CD4-positive, alpha-beta T cell (primary cell): ENCODE measurements around the gene SELENOS. TPM values are rescaled to one million over a fixed set of nuclear protein-coding genes. Genes with fewer than 3 reads are reported as not detected.

Experiments used
- ATAC-seq: fragments of 200-7000 bp; cut with Tn5 transposase; one replicate; pipeline ENCODE4 v1.10.0; 2022; ENCODE audit warnings: mild to moderate bottlenecking; ENCODE audit not compliant: poor library complexity
- CTCF ChIA-PET: fragments of 350-600 bp; sonication (Branson Sonifier 250); formaldehyde crosslinking; loops from one replicate; lab custom pipeline; 2021; ENCODE audit warnings: antibody characterized with exemption, inconsistent platforms; lab: Charles Lee
- POLR2A ChIA-PET: fragments of 350-600 bp; sonication (Branson Sonifier 250); formaldehyde crosslinking; loops from one replicate; lab custom pipeline; 2021; ENCODE audit warnings: antibody characterized with exemption, inconsistent platforms; lab: Charles Lee
- DNase-seq, 14 experiments: peaks; one replicate each; pipeline ENCODE4 v3.0.0-alpha.2; 2013 to 2020; ENCODE audit warnings: mixed read lengths in 2 of 14
- H3K27ac ChIP-seq, 2 donors: one replicate each; pipeline versions ENCODE4 v1.5.1 to v1.7.0; 2013; ENCODE audit warnings: low read length in 2 of 2, low read depth in 1 of 2, mild to moderate bottlenecking in 1 of 2
- H3K27me3 ChIP-seq, 2 experiments: 1 replicate in 1 of 2; 2 replicates in 1 of 2; pipeline versions ENCODE4 v1.6.1 to v1.7.0; 2013; ENCODE audit warnings: low read length in 2 of 2, control low read depth in 1 of 2, mild to moderate bottlenecking in 1 of 2, moderate library complexity in 1 of 2; ENCODE audit not compliant: insufficient read depth in 2 of 2, control insufficient read depth in 1 of 2
- H3K36me3 ChIP-seq: one replicate; pipeline ENCODE4 v1.6.1; 2013; ENCODE audit warnings: low read length, control low read depth; ENCODE audit not compliant: insufficient read depth
- H3K4me1 ChIP-seq: one replicate; pipeline ENCODE4 v1.6.1; 2013; ENCODE audit warnings: low read length, control low read depth; ENCODE audit not compliant: insufficient read depth
- H3K4me3 ChIP-seq: one replicate; pipeline ENCODE4 v1.5.1; 2013; ENCODE audit warnings: mild to moderate bottlenecking, low read length, moderate library complexity
- H3K9me3 ChIP-seq, 2 experiments: 1 replicate in 1 of 2; 2 replicates in 1 of 2; pipeline versions ENCODE4 v1.6.1 to v1.7.0; 2013; ENCODE audit warnings: low read length in 2 of 2, mild to moderate bottlenecking in 2 of 2, control low read depth in 1 of 2, moderate library complexity in 1 of 2; ENCODE audit not compliant: control insufficient read depth in 1 of 2, insufficient read depth in 1 of 2
- H3K27ac Mint-ChIP-seq: one replicate; pipeline ENCODE4 v1.8.0; 2020; ENCODE audit warnings: mixed read lengths
- H3K27me3 Mint-ChIP-seq: one replicate; pipeline ENCODE4 v1.8.0; 2021; ENCODE audit warnings: mixed read lengths
- H3K36me3 Mint-ChIP-seq: one replicate; pipeline ENCODE4 v1.8.0; 2021; ENCODE audit warnings: low read depth, mixed read lengths
- H3K4me1 Mint-ChIP-seq: one replicate; pipeline ENCODE4 v1.8.0; 2021; ENCODE audit warnings: low read depth, mixed read lengths
- H3K4me3 Mint-ChIP-seq: one replicate; pipeline ENCODE4 v1.8.0; 2020; ENCODE audit warnings: mild to moderate bottlenecking, mixed read lengths
- H3K9me3 Mint-ChIP-seq: one replicate; pipeline ENCODE4 v1.8.0; 2020; ENCODE audit warnings: mixed read lengths
- CTCF ChIP-seq: fragments of 200-600 bp; IDR thresholded peaks from one replicate; pipeline ENCODE4 v1.8.0; 2022; ENCODE audit warnings: antibody characterized with exemption, mild to moderate bottlenecking
- intact Hi-C, 2 experiments: fragments of 100-400 bp; cut with DNase I in 1 of 2; cut with micrococcal nuclease in 1 of 2; formaldehyde crosslinking; loops; one replicate each; pipeline versions ENCODE4 v1.15.1 to v1.9.0; 2023 to 2025; cut with DNase I, micrococcal nuclease
- total RNA-seq, 174 experiments: library from RNA in 2 of 174; stranded (reverse) in 2 of 174; gene quantifications; one replicate each; pipeline ENCODE4 v1.2.3 and lab custom pipeline; 2021 to 2026

SELENOS gene
- total RNA-seq, 2 experiments from 2014 or later, result 41.7 to 48.5 TPM

- peaks cover 6% of the 10 kb centered on the region for H3K36me3 Mint-ChIP-seq
- no peaks in the 10 kb centered on the region for H3K27me3 Mint-ChIP-seq
- H3K36me3 ChIP-seq, result no peaks in the 10 kb centered on the region
- H3K4me3 Mint-ChIP-seq, result peak overlapping the region; percentile 1
- TF ChIP-seq CTCF, result no peak
- no peaks in the 10 kb centered on the region for H3K9me3 Mint-ChIP-seq
- no peak overlapping the region for H3K4me3 ChIP-seq
- ATAC-seq, result no peak
- H3K27ac ChIP-seq, result no peak overlapping the region
- CTCF ChIA-PET, result interaction anchor here (0.8 to 1.8 kb wide), 2 partner anchors 11 to 238 kb away, joined by 3 to 5 read pairs; no protein-coding TSS in a partner anchor
- peak overlapping the region; percentile 19 for H3K27ac Mint-ChIP-seq
- intact Hi-C loops, result no loop called here
- H3K27me3 ChIP-seq, result no peaks in the 10 kb centered on the region
- H3K9me3 ChIP-seq, result no peaks in the 10 kb centered on the region
- POLR2A ChIA-PET, result interaction anchor here (0.5 kb wide), 1 partner anchor 11 kb away, joined by 3 read pairs; no protein-coding TSS in a partner anchor
- H3K4me1 ChIP-seq, result peaks cover 56% of the 10 kb centered on the region
- peaks cover 78% of the 10 kb centered on the region for H3K4me1 Mint-ChIP-seq
- DNase-seq, result no peak
Measured at GRCh38 chr15:101246824-101247745, 30.2 kb downstream of the SELENOS start.

GRCh38 chr15:101246391-101246790, 30.9 kb downstream of the SELENOS start:
- Mint-ChIP-seq H3K36me3 (peaks cover 6% of the 10 kb centered on the region), H3K4me3 (no peak overlapping the region), H3K4me1 (peaks cover 85% of the 10 kb centered on the region), H3K27ac (peak overlapping the region; percentile 19), H3K9me3 (no peaks in the 10 kb centered on the region), H3K27me3 (no peaks in the 10 kb centered on the region)
- ChIA-PET POLR2A (interaction anchor here (0.7 kb wide), 1 partner anchor 47 kb away, joined by 3 read pairs; no protein-coding TSS in a partner anchor), CTCF (interaction anchor here (0.7 to 1.8 kb wide), 2 partner anchors 12 to 37 kb away, joined by 3 to 5 read pairs; no protein-coding TSS in a partner anchor)
- Histone ChIP-seq H3K27ac (no peak overlapping the region), H3K9me3 (no peaks in the 10 kb centered on the region), H3K4me3 (no peak overlapping the region), H3K4me1 (peaks cover 62% of the 10 kb centered on the region), H3K36me3 (no peaks in the 10 kb centered on the region), H3K27me3 (no peaks in the 10 kb centered on the region)
- no peak for TF ChIP-seq CTCF
- intact Hi-C loops, result no loop called here
- ATAC-seq, result no peak
- no peak for DNase-seq

GRCh38 chr15:101244889-101245668, 32.2 kb downstream of the SELENOS start:
- Histone ChIP-seq H3K36me3 (no peaks in the 10 kb centered on the region), H3K27ac (no peak overlapping the region), H3K27me3 (no peaks in the 10 kb centered on the region), H3K9me3 (no peaks in the 10 kb centered on the region), H3K4me3 (no peak overlapping the region), H3K4me1 (peaks cover 63% of the 10 kb centered on the region)
- peaks cover 88% of the 10 kb centered on the region for H3K4me1 Mint-ChIP-seq
- ATAC-seq (no peak), DNase-seq (no peak)
- H3K9me3 Mint-ChIP-seq, result no peaks in the 10 kb centered on the region
- H3K36me3 Mint-ChIP-seq, result no peaks in the 10 kb centered on the region
- H3K27ac Mint-ChIP-seq, result peak overlapping the region; percentile 59
- intact Hi-C loops, result loop anchor here in 1 of 2 experiments (5.0 kb wide), 1 partner anchor 38 kb away; no protein-coding TSS in a partner anchor
- no peaks in the 10 kb centered on the region for H3K27me3 Mint-ChIP-seq
- CTCF ChIA-PET, result interaction anchor here (1.3 to 1.8 kb wide), 2 partner anchors 12 to 13 kb away, joined by 3 to 5 read pairs; no protein-coding TSS in a partner anchor
- POLR2A ChIA-PET, result interaction anchor here (1.0 to 1.2 kb wide), 2 partner anchors 50 to 51 kb away, joined by 3 to 5 read pairs; partner anchors contain the start of gene SNRPA1
- H3K4me3 Mint-ChIP-seq, result peak overlapping the region; percentile 55
- no peak for TF ChIP-seq CTCF
